ENCODE results near the gene TRIM47.

TRIM47 gene

GRCh38 chr17:75846692-75847613, 31.4 kb downstream of the TRIM47 start:
- DNase-seq (ENCODE audit: low spot score), result no peak

GRCh38 chr17:75845933-75846691, 32.3 kb downstream of the TRIM47 start:
- no peak for DNase-seq (ENCODE audit: low spot score)

GRCh38 chr17:75845058-75845711, 33.2 kb downstream of the TRIM47 start:
- peak; percentile 62 for DNase-seq (ENCODE audit: low spot score)

- DNase-seq (ENCODE audit: low spot score), result no peak
These were observed 33.8 kb downstream of the TRIM47 start for GRCh38 chr17:75844530-75845057.

GRCh38 chr17:75843577-75844529, 34.5 kb downstream of the TRIM47 start, which contains the start of gene UNC13D:
UNC13D (minus strand) TSS chr17:75844404; CDS start chr17:75844337, 67 bp downstream.
- DNase-seq (ENCODE audit: low spot score), result peak; percentile 69

DNA sequence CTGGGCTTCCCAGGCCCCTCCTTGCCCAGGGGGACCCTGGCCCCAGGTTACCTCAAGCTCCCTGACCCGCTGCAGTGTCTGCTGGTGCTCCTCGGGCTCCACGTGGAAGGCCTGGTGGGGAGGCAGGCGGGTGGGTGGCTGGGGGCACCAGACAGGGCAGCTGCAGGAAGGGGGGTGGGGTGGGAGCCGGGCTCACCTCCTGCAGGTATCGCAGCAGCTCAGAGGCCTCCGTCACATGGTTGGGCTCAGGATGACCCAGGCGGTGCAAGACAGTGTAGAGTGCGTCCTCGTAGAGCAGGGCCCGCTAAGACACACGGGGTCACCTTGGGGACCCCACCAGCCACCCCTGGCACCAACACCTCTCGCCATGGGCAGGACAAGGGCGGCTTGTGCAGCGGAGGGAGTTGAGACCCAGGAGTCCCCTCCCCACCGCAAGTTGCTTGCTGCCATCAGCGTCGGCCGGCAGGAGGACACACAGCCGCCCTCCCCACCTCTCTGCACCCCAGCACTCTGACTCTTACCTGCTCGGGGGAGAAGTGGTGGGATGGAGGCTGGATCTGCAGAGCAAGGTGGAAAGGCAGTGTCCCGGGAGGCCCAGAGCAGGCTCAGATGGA, 35.3 kb downstream of the TRIM47 start:
- DNase-seq (ENCODE audit: low spot score), result peak; percentile 38

DNA sequence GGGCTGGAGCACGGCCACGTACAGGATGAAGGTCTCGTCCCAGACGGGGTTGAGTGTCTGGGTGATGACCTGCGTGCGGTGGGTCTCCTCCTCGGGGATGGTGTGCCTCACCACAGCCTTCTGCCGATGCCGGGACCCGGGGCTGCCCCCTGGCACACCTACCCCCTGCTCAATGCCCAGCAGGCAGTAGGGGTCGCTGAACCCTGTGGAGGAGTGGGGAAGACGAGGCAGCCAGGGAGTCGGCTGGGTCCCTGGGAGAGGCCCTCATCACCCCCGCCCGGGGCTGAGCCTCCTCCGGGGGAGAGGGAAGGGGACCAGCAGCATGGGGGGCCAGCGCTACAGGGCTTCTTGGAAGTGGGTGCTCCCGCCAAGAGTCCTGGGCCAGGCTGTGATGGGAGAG, 36.0 kb downstream of the TRIM47 start:
- DNase-seq (ENCODE audit: low spot score), result no peak

- no peak for DNase-seq (ENCODE audit: low spot score)
These were observed 37.6 kb downstream of the TRIM47 start for GRCh38 chr17:75840799-75841164.

DNA sequence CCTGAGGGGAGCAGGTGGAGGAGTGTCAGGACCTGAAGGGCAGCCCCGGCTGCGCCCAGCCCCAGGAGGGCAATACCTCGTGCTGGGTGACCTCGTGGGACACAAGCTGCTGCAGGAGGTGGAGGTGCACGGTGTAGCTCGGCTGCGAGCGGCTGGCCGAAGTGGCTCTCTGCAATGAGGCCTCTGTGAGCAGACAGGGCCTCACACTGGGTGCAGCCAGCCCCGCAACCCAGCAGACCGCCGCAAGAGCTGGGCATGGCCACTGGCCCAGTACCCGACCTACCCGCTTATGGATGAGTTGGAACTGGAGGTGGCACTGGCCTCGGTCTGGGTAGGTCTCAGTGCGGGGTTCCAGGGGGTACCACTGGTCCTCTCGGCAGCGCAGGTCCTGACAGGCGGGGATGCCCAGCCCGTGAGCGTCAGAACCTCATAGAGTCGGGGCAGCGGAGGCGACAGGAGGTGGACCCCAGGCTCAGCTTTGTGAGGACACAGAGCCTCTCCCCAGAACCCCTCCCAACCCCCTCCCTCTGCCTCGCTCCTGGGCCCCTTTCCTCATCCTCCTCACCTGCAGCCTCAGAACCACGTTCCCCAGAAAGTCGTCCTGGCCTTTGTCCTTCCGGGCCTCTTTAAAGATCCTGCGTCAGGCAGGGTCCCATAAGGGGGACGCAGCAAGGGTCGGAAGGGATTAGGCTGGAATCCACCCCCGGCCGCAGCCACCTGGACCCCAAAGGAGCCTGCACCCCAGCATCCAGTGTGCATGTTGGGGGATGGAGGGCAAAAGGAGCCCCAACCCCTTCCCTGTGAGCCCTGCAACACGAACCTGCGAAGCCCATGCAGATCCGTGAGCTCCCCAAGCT, 38.2 kb downstream of the TRIM47 start:
- no peak for DNase-seq (ENCODE audit: low spot score)

- no peak for DNase-seq (ENCODE audit: low spot score)
These were observed 40.0 kb downstream of the TRIM47 start for GRCh38 chr17:75838410-75838809.

GRCh38 chr17:75837899-75838298, 40.5 kb downstream of the TRIM47 start:
- no peak for DNase-seq (ENCODE audit: low spot score)

GRCh38 chr17:75836605-75837004, 41.8 kb downstream of the TRIM47 start:
- DNase-seq (ENCODE audit: low spot score), result no peak

DNA sequence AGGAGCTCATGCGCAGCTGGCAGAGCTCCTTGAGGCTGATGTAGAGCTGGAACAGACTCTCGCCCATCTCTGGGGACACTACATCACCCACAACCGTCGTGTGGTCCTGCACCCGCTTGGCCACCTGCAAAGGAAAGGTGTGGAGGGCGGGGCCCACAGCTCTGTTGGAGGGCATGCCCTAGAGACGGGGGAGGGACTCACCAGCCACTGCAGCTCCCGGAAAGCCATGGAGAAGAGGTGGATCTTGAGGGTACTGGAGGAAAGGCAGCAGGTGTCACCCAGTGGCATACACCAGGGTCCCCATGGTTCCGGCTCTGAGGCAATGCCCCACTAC, 42.8 kb downstream of the TRIM47 start:
- no peak for DNase-seq (ENCODE audit: low spot score)

DNA sequence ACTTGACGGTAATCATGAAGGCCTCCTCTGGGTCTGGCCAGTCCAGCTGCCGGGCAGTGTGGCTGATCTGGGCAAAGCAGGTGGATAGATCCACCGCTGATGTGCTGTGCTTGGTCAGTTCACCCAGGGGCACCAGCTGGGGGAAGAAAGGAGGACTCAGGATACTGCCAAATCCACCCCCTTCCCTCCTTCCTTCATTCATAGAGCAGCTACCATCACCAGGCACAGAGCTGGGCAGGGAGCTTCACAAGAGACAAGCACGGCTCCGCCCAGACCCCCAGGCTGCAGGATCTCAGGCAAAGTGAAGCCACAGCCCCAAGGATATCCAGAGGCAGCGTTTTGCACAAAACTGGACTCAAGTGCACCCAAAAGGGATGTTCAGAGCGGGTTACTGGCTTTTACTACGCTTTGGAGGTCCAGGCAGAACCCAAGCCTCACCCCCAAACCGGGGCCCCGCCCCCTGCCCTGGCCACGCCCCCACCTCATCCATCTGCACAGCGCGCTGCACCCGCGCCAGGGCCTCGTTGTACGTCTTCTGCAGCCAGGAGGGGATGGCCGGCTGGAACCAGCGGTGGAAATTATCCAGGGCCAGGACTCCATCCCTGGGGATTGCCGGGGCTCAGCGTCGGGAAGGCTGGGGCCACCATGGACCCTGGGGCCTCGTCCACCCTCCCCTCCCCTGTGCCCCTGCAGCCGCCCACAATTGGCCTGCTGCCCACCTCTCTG, 43.3 kb downstream of the TRIM47 start:
- no peak for DNase-seq (ENCODE audit: low spot score)

DNA sequence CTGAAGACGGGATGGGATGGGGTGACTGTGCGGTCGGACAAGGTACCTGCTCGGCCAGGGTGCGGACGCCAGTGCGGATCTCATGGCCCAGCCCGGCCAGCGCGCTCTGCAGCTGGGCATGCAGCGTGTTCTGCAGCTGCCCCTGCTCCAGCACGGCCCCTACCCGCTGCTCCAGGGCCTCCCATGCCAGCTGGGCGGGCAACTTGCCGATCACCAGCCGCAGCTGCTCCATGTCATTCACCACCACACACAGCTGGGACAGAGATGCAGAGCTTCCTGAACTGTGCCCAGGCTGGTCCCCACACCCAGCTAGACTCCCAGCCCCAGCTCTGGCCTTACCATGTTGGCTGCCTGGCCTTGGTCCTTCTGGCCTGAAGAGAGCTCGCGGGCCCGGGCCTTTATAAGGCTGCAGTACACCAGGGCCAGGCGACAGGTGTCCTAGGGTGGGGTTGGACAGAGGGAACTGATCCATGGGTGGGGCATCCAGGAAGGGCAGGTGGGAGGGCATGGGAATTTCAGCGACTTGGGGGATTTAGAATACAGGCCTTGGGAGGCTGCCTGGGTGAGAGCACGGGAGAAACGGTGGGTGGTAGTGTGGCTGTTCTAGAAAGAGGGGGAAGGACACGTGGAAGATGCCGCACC, 44.0 kb downstream of the TRIM47 start:
- no peak for DNase-seq (ENCODE audit: low spot score)

GRCh38 chr17:75832652-75833400, 45.6 kb downstream of the TRIM47 start:
- DNase-seq (ENCODE audit: low spot score), result peak; percentile 21

- DNase-seq (ENCODE audit: low spot score), result peak; percentile 60
These were observed 46.2 kb downstream of the TRIM47 start for GRCh38 chr17:75832164-75832651.

Data from CD4-positive, alpha-beta T cell treated with Interleukin-2 at 100 ng/mL for 4 hours (primary cell).